DMS153 treated with DMSO at 0.1 percent for 48 hours (cell line): ENCODE results near the gene MRM1.
"Not testable (repeated sequence)": the region's sequence is repeated elsewhere in the genome, so short reads cannot be mapped to it uniquely, and the experiment has no call there.

ENCODE experiments used
- DNase-seq: peaks from one replicate; lab custom pipeline; 2025; ENCODE audit not compliant: unreplicated experiment; lab: John Stamatoyannopoulos, UW

Gene MRM1

GRCh38 chr17:36600465-36600864 lies 918 bp upstream of the MRM1 start:
- DNase-seq = no peak

GRCh38 chr17:36600936-36601302 lies 464 bp upstream of the MRM1 start:
- peak; percentile 7 for DNase-seq

GRCh38 chr17:36602030-36602748 lies 806 bp downstream of the MRM1 start:
- DNase-seq = no peak

GRCh38 chr17:36602924-36603384 lies 1.6 kb downstream of the MRM1 start:
- peak; percentile 46 for DNase-seq

- not testable (repeated sequence) for DNase-seq
Measured at GRCh38 chr17:36605028-36605427, 3.6 kb downstream of the MRM1 start.

GRCh38 chr17:36608280-36608679 lies 6.9 kb downstream of the MRM1 start:
- DNase-seq = no peak

GRCh38 chr17:36608794-36609497 lies 7.6 kb downstream of the MRM1 start:
- DNase-seq = peak; percentile 86

GRCh38 chr17:36609498-36609862 lies 8.1 kb downstream of the MRM1 start:
- no peak for DNase-seq

- DNase-seq = no peak
Measured at GRCh38 chr17:36610474-36610873, 9.1 kb downstream of the MRM1 start.

GRCh38 chr17:36611345-36612072 lies 10.1 kb downstream of the MRM1 start:
- DNase-seq = no peak

GRCh38 chr17:36612323-36612722 lies 10.9 kb downstream of the MRM1 start:
- no peak for DNase-seq

- no peak for DNase-seq
Measured at GRCh38 chr17:36613155-36613554, 11.8 kb downstream of the MRM1 start.

- no peak for DNase-seq
Measured at GRCh38 chr17:36614081-36614480, 12.7 kb downstream of the MRM1 start.

GRCh38 chr17:36614933-36615332 lies 13.6 kb downstream of the MRM1 start:
- no peak for DNase-seq

- no peak for DNase-seq
Measured at GRCh38 chr17:36616061-36617029, 15.0 kb downstream of the MRM1 start.

- DNase-seq = no peak
Measured at GRCh38 chr17:36617773-36618172, 16.4 kb downstream of the MRM1 start.

GRCh38 chr17:36623281-36623680 lies 21.9 kb downstream of the MRM1 start:
- no peak for DNase-seq

GRCh38 chr17:36625188-36625587 lies 23.8 kb downstream of the MRM1 start:
- DNase-seq = no peak

- peak; percentile 23 for DNase-seq
Measured at GRCh38 chr17:36627101-36627500, 25.7 kb downstream of the MRM1 start.

GRCh38 chr17:36628576-36628975 lies 27.2 kb downstream of the MRM1 start:
- no peak for DNase-seq
